Testis (tissue), 2 donors: ENCODE data around the gene BRSK2.

Experiments used
- CTCF ChIP-seq, 3 experiments: fragments of 450-650 bp in 2 of 3; fragments of 200-600 bp in 1 of 3; sonication (generic) in 1 of 3; IDR thresholded peaks; one replicate each; pipeline ENCODE4 v1.5.1; 2016 to 2019; ENCODE audit warnings: antibody characterized with exemption in 3 of 3, mild to moderate bottlenecking in 2 of 3, moderate library complexity in 1 of 3
- POLR2A ChIP-seq: fragments of 450-650 bp; IDR thresholded peaks from one replicate; pipeline ENCODE4 v1.6.1; 2017; ENCODE audit warnings: antibody characterized with exemption, mild to moderate bottlenecking, moderate library complexity

DNA sequence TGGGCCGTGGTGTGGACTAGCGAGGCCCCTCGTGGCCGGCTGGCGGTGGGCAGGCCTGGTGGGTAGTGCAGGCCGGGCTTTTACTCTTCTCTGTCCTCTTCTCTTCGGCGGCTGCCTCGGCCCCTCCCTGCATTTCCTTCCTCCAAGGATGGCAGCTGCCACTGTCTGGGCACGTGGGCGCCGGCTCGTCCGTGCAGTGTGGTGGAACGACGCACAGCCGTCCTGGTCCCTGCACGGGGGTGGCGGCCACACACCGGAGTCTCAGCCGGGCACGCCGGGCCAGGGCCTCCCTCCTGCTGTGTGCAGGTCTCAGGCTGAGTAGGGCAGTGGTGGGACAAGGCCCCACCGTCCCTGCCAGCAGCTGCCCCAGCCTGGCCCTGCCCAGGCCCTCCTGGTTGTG is 59.1 kb downstream of the BRSK2 start:
- TF ChIP-seq CTCF (IDR thresholded peaks at IDR 0.05) (no peak), POLR2A (no peak)
